SK-N-SH (cell line): Measurements from ENCODE around the gene NUTF2. TPM values are rescaled to one million over a fixed set of nuclear protein-coding genes. Genes with fewer than 3 reads are reported as not detected.

Source experiments
- CTCF ChIA-PET: fragments of 300-600, 350-600 bp; formaldehyde crosslinking; extraction: SDS; loops from one replicate; lab custom pipeline; 2021; lab: Yijun Ruan, JAX
- POLR2A ChIA-PET: fragments of 350-600 bp; sonication (Branson Sonifier 250); formaldehyde crosslinking; extraction: SDS; loops from one replicate; lab custom pipeline; 2020; ENCODE audit warnings: antibody characterized with exemption, inconsistent platforms; lab: Yijun Ruan, JAX
- DNase-seq: peaks from one replicate; pipeline ENCODE4 v3.0.0; 2012
- H2AFZ ChIP-seq: fragments of 200-600 bp; sonication (generic); 2 replicates; pipeline ENCODE4 v1.8.1; 2016; ENCODE audit warnings: antibody characterized with exemption, mild to moderate bottlenecking, low read depth
- H3F3A ChIP-seq: fragments of 200-600 bp; sonication (generic); replicated peaks from 2 replicates; pipeline ENCODE3; 2016; ENCODE audit warnings: antibody characterized with exemption, mild to moderate bottlenecking; ENCODE audit not compliant: insufficient read depth
- H3K27ac ChIP-seq, 2 experiments: fragments of 200-500 bp in 1 of 2; fragments of 200-600 bp in 1 of 2; sonication (Bioruptor generic) in 1 of 2; sonication (generic), shearing (Covaris generic) in 1 of 2; 2 replicates each; pipeline versions ENCODE4 v1.5.1 to v1.6.1; 2014 to 2016; ENCODE audit warnings: low read depth in 2 of 2, inconsistent platforms in 1 of 2, low read length in 1 of 2, mild to moderate bottlenecking in 1 of 2, mixed read lengths in 1 of 2
- H3K27me3 ChIP-seq: fragments of 200-600 bp; sonication (generic), shearing (Covaris generic); 2 replicates; pipeline ENCODE4 v1.6.1; 2016; ENCODE audit warnings: mixed run types; ENCODE audit not compliant: insufficient read depth
- H3K36me3 ChIP-seq, 2 experiments: fragments of 200-500 bp in 1 of 2; fragments of 200-600 bp in 1 of 2; sonication (Bioruptor generic) in 1 of 2; sonication (generic) in 1 of 2; replicated peaks in 1 of 2; 2 replicates each; pipeline versions ENCODE3 to v1.5.1; 2014 to 2016; ENCODE audit warnings: low read length in 1 of 2, mild to moderate bottlenecking in 1 of 2; ENCODE audit not compliant: insufficient read depth in 2 of 2, control insufficient read depth in 1 of 2
- H3K4me1 ChIP-seq, 2 experiments: fragments of 200-500 bp in 1 of 2; fragments of 200-600 bp in 1 of 2; sonication (Bioruptor generic) in 1 of 2; sonication (generic), shearing (Covaris generic) in 1 of 2; 2 replicates each; pipeline versions ENCODE4 v1.5.1 to v1.6.1; 2014 to 2016; ENCODE audit warnings: low read depth in 1 of 2, low read length in 1 of 2, mixed run types in 1 of 2; ENCODE audit not compliant: insufficient read depth in 2 of 2, control insufficient read depth in 1 of 2
- H3K4me2 ChIP-seq: fragments of 200-600 bp; sonication (generic), shearing (Covaris generic); 2 replicates; pipeline ENCODE4 v1.6.1; 2017; ENCODE audit warnings: mixed run types
- H3K4me3 ChIP-seq, 2 experiments: fragments of 200-500 bp in 1 of 2; fragments of 200-600 bp in 1 of 2; sonication (Bioruptor generic) in 1 of 2; sonication (generic), shearing (Covaris generic) in 1 of 2; 2 replicates each; pipeline versions ENCODE4 v1.5.1 to v1.8.1; 2014 to 2016; ENCODE audit warnings: low read depth in 2 of 2, inconsistent platforms in 1 of 2, low read length in 1 of 2, mild to moderate bottlenecking in 1 of 2, mixed read lengths in 1 of 2, moderate library complexity in 1 of 2
- H3K79me2 ChIP-seq: fragments of 200-600 bp; sonication (generic); 2 replicates; pipeline ENCODE4 v1.8.1; 2017; ENCODE audit warnings: mild to moderate bottlenecking; ENCODE audit not compliant: insufficient read depth
- H3K9ac ChIP-seq: fragments of 200-600 bp; sonication (generic); 2 replicates; pipeline ENCODE4 v1.6.1; 2017; ENCODE audit warnings: mixed run types
- H3K9me2 ChIP-seq: fragments of 200-600 bp; sonication (generic); 2 replicates; pipeline ENCODE4 v1.6.1; 2017; ENCODE audit warnings: mixed run types
- H3K9me3 ChIP-seq: fragments of 200-600 bp; sonication (generic); 2 replicates; pipeline ENCODE4 v1.6.1; 2017; ENCODE audit warnings: mixed run types, mild to moderate bottlenecking, moderate library complexity
- H4K20me1 ChIP-seq: fragments of 200-600 bp; sonication (generic); 2 replicates; pipeline ENCODE4 v1.6.1; 2017; ENCODE audit warnings: mild to moderate bottlenecking, mixed run types; ENCODE audit not compliant: insufficient read depth
- CHD2 ChIP-seq: fragments of 150-350 bp; IDR thresholded peaks from 2 replicates; pipeline ENCODE4 v1.6.1; 2018; ENCODE audit warnings: low read length; ENCODE audit not compliant: partially characterized antibody
- ELF1 ChIP-seq: IDR thresholded peaks from 2 replicates; pipeline ENCODE4 v1.4.0; 2012
- EP300 ChIP-seq, 2 experiments: IDR thresholded peaks; 2 replicates each; pipeline versions ENCODE4 v1.4.0 to v1.6.1; 2012; ENCODE audit warnings: borderline replicate concordance in 1 of 2, low read depth in 1 of 2, low read length in 1 of 2
- EZH2phosphoT487 ChIP-seq: fragments of 200-600 bp; sonication (generic); IDR thresholded peaks from 2 replicates; pipeline ENCODE4 v1.6.1; 2017; ENCODE audit warnings: low read depth, mixed run types, mild to moderate bottlenecking, antibody characterized with exemption, moderate library complexity, borderline replicate concordance
- FOXJ3 ChIP-seq: sonication (generic); formaldehyde crosslinking; IDR thresholded peaks from 2 replicates; pipeline ENCODE4 v1.5.1; 2020; ENCODE audit warnings: mild to moderate bottlenecking, missing genetic modification reagents
- GABPA ChIP-seq: IDR thresholded peaks from 2 replicates; pipeline ENCODE4 v1.4.0; 2012; ENCODE audit warnings: low read depth, mild to moderate bottlenecking
- JUND ChIP-seq: IDR thresholded peaks from 2 replicates; pipeline ENCODE4 v1.4.0; 2012
- MXI1 ChIP-seq: IDR thresholded peaks from 2 replicates; pipeline ENCODE4 v1.6.1; 2012; ENCODE audit warnings: mild to moderate bottlenecking, low read depth, low read length, improper control_type of control experiment
- POLR2AphosphoS5 ChIP-seq: IDR thresholded peaks from 2 replicates; pipeline ENCODE4 v1.6.1; 2012; ENCODE audit warnings: low read depth, low read length
- RXRA ChIP-seq: IDR thresholded peaks from 2 replicates; pipeline ENCODE4 v1.4.0; 2012; ENCODE audit warnings: low read depth, mild to moderate bottlenecking, borderline replicate concordance
- SIN3A ChIP-seq: IDR thresholded peaks from 2 replicates; pipeline ENCODE4 v1.6.1; 2012; ENCODE audit warnings: low read depth, mild to moderate bottlenecking, low read length, moderate library complexity, borderline replicate concordance
- TEAD4 ChIP-seq: IDR thresholded peaks from 2 replicates; pipeline ENCODE4 v1.4.0; 2012; ENCODE audit warnings: mild to moderate bottlenecking, borderline replicate concordance; ENCODE audit not compliant: insufficient read depth
- USF2 ChIP-seq: fragments of 150-350 bp; IDR thresholded peaks from 2 replicates; pipeline ENCODE4 v1.6.1; 2017; ENCODE audit warnings: antibody characterized with exemption, low read length, low read depth, borderline replicate concordance
- YY1 ChIP-seq: IDR thresholded peaks from 2 replicates; pipeline ENCODE4 v1.4.0; 2012; ENCODE audit warnings: low read depth, mild to moderate bottlenecking
- WGBS: methylation state at CpG from one replicate; pipeline ENCODE4 v1.1.6; 2017; ENCODE audit warnings: low lambda C conversion rate; 5-methylcytosine and 5-hydroxymethylcytosine counted together
- polyA plus RNA-seq, 3 experiments: library from polyadenylated mRNA; depleted of rRNA; stranded (reverse); fragments of >200 nt; gene quantifications; 2 replicates each; pipeline ENCODE4 v1.2.3, GENCODE V29; 2012
- TF ChIP-seq, protein P1 (sequence below): IDR thresholded peaks from 2 replicates; pipeline ENCODE4 v1.6.1; 2012; ENCODE audit warnings: mild to moderate bottlenecking, low read depth, low read length, moderate library complexity
- TF ChIP-seq, protein P2 (sequence below): fragments of 200-600 bp; sonication (generic); IDR thresholded peaks from 2 replicates; pipeline ENCODE4 v1.6.1; 2017; ENCODE audit warnings: antibody characterized with exemption, mild to moderate bottlenecking, moderate library complexity

NUTF2 gene
- polyA plus RNA-seq, 1 of the 3 experiments (the other 2 are of a cell fraction) = 449 TPM

DNA sequence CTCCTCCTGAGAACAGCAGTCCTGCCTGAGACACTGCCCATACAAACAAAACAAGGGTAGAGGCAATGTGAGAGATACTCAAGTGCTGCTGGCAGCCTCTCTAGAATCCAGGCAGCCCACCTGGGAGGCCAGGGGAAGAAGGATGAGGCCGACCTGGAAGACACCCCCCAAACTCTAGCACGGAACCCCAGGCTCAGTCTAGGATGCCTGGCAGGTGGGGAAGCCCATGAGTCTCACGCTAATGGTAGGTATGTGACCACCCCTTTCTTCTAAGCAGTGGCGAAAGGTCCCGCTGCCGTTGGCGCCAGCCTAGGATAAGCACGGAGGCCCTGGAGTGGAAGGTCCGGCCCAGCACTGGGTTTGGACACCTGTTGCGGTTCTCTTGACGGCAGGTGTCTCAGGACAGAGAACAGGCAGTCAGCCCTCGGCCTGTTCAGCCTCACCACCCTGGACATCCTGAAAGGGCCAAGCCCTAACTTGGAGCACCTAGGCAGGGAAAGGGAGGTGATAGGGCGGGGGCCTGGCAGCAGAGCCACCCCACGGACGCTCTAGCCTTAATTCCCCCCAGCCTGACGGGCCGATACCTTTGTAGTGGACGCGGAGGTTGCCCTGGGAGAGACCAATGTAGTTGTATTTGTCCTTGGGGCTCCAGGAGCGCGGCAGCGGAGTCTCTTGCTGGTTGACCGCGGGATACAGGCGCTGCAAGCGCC, 40.9 kb upstream of the NUTF2 start:
- Histone ChIP-seq H2AFZ (peak overlapping the region; percentile 71), H3K27ac (peak overlapping the region; percentile 34 to 53; a peak in 3 of 4 replicates), H3K27me3 (no peaks in the 10 kb centered on the region), H3K36me3 (peaks cover 8% of the 10 kb centered on the region in 2 experiments), H4K20me1 (no peaks in the 10 kb centered on the region; the same call in 1 of the 2 replicates), H3K4me3 (peak overlapping the region; percentile 78 to 83), H3K4me2 (peak overlapping the region; percentile 95), H3K9me3 (no peaks in the 10 kb centered on the region), H3K9me2 (no peaks in the 10 kb centered on the region), H3K9ac (peak overlapping the region; percentile 86), H3K79me2 (peaks cover 50% of the 10 kb centered on the region), H3F3A (no peaks in the 10 kb centered on the region), H3K4me1 (peaks cover under 1 to 11% of the 10 kb centered on the region in 2 experiments; a peak in 1 of 4 replicates)
- DNase-seq = no peak
- ChIA-PET POLR2A (interaction anchor here (0.7 to 1.4 kb wide), 8 partner anchors 8 to 154 kb away, joined by 3 to 6 read pairs (median 4); partner anchors contain the start of gene ACD), CTCF (interaction anchor here (1.2 to 6.3 kb wide), 7 partner anchors 10 to 285 kb away, joined by 4 to 42 read pairs (median 7); partner anchors contain the start of gene RIPOR1)
- TF ChIP-seq USF2 (no peak), FOXJ3 (CRISPR knock-in tag) (no peak), MXI1 (0 out of 2 replicates have a peak, but pooled peaks have one; percentile 18), POLR2AphosphoS5 (no peak), SIN3A (no peak), EP300 (IDR thresholded peaks at IDR 0.05; ENCODE audit: borderline replicate concordance in 1 of 2, low read depth in 1 of 2, low read length in 1 of 2) (0 out of 4 replicates have a peak, but pooled peaks of 1 of the 2 experiments have one; percentile 4), CHD2 (no peak), ELF1 (no peak), RXRA (no peak)
- WGBS = 4% methylated on average over 8 of the region's 26 CpGs

- Histone ChIP-seq H3K9ac (peak within 1 kb of the TSS; percentile 86), H3K9me3 (no peaks in the 10 kb centered on the region), H2AFZ (peak within 1 kb of the TSS; percentile 96), H4K20me1 (no peaks in the 10 kb centered on the region; the same call in 1 of the 2 replicates), H3K9me2 (no peaks in the 10 kb centered on the region), H3K4me2 (peak within 1 kb of the TSS; percentile 95), H3K27ac (peak within 1 kb of the TSS; percentile 76 to 81), H3K79me2 (peaks cover 43% of the 10 kb centered on the region), H3K4me3 (peak within 1 kb of the TSS; percentile 78 to 83), H3F3A (no peaks in the 10 kb centered on the region), H3K4me1 (peaks cover 0 to 11% of the 10 kb centered on the region in 2 experiments; a peak in 1 of 4 replicates), H3K27me3 (no peaks in the 10 kb centered on the region), H3K36me3 (peaks cover 8% of the 10 kb centered on the region in 2 experiments)
- ChIA-PET POLR2A (interaction anchor here (0.5 to 1.4 kb wide), 12 partner anchors 9 to 1535 kb away, joined by 3 to 6 read pairs (median 4); partner anchors contain the start of genes ACD and NUTF2), CTCF (interaction anchor here (0.7 to 2.6 kb wide), 12 partner anchors 10 to 313 kb away, joined by 3 to 40 read pairs (median 4); partner anchors contain the start of gene RIPOR1)
- peak; percentile 97 for DNase-seq
- WGBS = 0% methylated on average over 12 of the region's 54 CpGs
- TF ChIP-seq GABPA = peak; percentile 71
- TF ChIP-seq YY1 = peak; percentile 95
- peak; percentile 89 for TF ChIP-seq POLR2AphosphoS5
- peak; percentile 93 for TF ChIP-seq MXI1
- no peak for TF ChIP-seq TEAD4
- 0 out of 4 replicates have a peak, but pooled peaks of 1 of the 2 experiments have one; percentile 2 for TF ChIP-seq EP300 (IDR thresholded peaks at IDR 0.05; ENCODE audit: borderline replicate concordance in 1 of 2, low read depth in 1 of 2, low read length in 1 of 2)
- TF ChIP-seq, protein P1, sequence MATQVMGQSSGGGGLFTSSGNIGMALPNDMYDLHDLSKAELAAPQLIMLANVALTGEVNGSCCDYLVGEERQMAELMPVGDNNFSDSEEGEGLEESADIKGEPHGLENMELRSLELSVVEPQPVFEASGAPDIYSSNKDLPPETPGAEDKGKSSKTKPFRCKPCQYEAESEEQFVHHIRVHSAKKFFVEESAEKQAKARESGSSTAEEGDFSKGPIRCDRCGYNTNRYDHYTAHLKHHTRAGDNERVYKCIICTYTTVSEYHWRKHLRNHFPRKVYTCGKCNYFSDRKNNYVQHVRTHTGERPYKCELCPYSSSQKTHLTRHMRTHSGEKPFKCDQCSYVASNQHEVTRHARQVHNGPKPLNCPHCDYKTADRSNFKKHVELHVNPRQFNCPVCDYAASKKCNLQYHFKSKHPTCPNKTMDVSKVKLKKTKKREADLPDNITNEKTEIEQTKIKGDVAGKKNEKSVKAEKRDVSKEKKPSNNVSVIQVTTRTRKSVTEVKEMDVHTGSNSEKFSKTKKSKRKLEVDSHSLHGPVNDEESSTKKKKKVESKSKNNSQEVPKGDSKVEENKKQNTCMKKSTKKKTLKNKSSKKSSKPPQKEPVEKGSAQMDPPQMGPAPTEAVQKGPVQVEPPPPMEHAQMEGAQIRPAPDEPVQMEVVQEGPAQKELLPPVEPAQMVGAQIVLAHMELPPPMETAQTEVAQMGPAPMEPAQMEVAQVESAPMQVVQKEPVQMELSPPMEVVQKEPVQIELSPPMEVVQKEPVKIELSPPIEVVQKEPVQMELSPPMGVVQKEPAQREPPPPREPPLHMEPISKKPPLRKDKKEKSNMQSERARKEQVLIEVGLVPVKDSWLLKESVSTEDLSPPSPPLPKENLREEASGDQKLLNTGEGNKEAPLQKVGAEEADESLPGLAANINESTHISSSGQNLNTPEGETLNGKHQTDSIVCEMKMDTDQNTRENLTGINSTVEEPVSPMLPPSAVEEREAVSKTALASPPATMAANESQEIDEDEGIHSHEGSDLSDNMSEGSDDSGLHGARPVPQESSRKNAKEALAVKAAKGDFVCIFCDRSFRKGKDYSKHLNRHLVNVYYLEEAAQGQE = peak; percentile 80
- TF ChIP-seq, protein P2, sequence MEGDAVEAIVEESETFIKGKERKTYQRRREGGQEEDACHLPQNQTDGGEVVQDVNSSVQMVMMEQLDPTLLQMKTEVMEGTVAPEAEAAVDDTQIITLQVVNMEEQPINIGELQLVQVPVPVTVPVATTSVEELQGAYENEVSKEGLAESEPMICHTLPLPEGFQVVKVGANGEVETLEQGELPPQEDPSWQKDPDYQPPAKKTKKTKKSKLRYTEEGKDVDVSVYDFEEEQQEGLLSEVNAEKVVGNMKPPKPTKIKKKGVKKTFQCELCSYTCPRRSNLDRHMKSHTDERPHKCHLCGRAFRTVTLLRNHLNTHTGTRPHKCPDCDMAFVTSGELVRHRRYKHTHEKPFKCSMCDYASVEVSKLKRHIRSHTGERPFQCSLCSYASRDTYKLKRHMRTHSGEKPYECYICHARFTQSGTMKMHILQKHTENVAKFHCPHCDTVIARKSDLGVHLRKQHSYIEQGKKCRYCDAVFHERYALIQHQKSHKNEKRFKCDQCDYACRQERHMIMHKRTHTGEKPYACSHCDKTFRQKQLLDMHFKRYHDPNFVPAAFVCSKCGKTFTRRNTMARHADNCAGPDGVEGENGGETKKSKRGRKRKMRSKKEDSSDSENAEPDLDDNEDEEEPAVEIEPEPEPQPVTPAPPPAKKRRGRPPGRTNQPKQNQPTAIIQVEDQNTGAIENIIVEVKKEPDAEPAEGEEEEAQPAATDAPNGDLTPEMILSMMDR = no peak
- peak; percentile 73; the same call in 1 of the 2 replicates for TF ChIP-seq ELF1
- no peak for TF ChIP-seq EZH2phosphoT487
- peak; percentile 87; the same call in 1 of the 2 replicates for TF ChIP-seq SIN3A
- no peak for TF ChIP-seq JUND
These were observed 40.1 kb upstream of the NUTF2 start, which contains the start of the genes RANBP10 and TSNAXIP1 for GRCh38 chr16:67806428-67807147. TSS of gene RANBP10 (minus strand) at chr16:67806560. CDS start at chr16:67806536, 24 bp downstream. TSS of gene TSNAXIP1 (plus strand) at chr16:67806889. CDS start at chr16:67807150, 261 bp downstream.
